Activated naive CD8-positive, alpha-beta T cell treated with anti-CD3 and anti-CD28 coated beads, Interleukin-2, amount 50 U/mL, for 24 hours (primary cell): ENCODE results near the gene XPNPEP3.
A peak's percentile ranks its signal among the peaks of the same experiment; 100 is the strongest.

ENCODE experiments used
- ATAC-seq: fragments of 150-1000 bp; cut with Tn5 transposase; one replicate; pipeline ENCODE4 v1.10.0; 2021
- DNase-seq: peaks from one replicate; pipeline ENCODE4 v3.0.0; 2021
- H3K27ac Mint-ChIP-seq: one replicate; pipeline ENCODE4 v1.8.0; 2021; ENCODE audit warnings: mild to moderate bottlenecking, mixed read lengths
- H3K27me3 Mint-ChIP-seq: one replicate; pipeline ENCODE4 v1.8.0; 2021; ENCODE audit warnings: mixed read lengths
- H3K36me3 Mint-ChIP-seq: one replicate; pipeline ENCODE4 v1.8.0; 2021; ENCODE audit warnings: low read depth, mixed read lengths
- H3K4me1 Mint-ChIP-seq: one replicate; pipeline ENCODE4 v1.8.0; 2021; ENCODE audit warnings: mixed read lengths
- H3K4me3 Mint-ChIP-seq: one replicate; pipeline ENCODE4 v1.8.0; 2021; ENCODE audit warnings: mild to moderate bottlenecking, moderate library complexity, mixed read lengths
- H3K9me3 Mint-ChIP-seq: one replicate; pipeline ENCODE4 v1.8.0; 2021; ENCODE audit warnings: mixed read lengths

The XPNPEP3 gene

GRCh38 chr22:40950962-40951794 lies 94.2 kb downstream of the XPNPEP3 start, which contains the start of gene RBX1:
Gene RBX1, plus strand, starts transcription at chr22:40951378. Its CDS starts 21 bp downstream, at chr22:40951399.
- peaks cover 2% of the 10 kb centered on the region for H3K27me3 Mint-ChIP-seq

DNA sequence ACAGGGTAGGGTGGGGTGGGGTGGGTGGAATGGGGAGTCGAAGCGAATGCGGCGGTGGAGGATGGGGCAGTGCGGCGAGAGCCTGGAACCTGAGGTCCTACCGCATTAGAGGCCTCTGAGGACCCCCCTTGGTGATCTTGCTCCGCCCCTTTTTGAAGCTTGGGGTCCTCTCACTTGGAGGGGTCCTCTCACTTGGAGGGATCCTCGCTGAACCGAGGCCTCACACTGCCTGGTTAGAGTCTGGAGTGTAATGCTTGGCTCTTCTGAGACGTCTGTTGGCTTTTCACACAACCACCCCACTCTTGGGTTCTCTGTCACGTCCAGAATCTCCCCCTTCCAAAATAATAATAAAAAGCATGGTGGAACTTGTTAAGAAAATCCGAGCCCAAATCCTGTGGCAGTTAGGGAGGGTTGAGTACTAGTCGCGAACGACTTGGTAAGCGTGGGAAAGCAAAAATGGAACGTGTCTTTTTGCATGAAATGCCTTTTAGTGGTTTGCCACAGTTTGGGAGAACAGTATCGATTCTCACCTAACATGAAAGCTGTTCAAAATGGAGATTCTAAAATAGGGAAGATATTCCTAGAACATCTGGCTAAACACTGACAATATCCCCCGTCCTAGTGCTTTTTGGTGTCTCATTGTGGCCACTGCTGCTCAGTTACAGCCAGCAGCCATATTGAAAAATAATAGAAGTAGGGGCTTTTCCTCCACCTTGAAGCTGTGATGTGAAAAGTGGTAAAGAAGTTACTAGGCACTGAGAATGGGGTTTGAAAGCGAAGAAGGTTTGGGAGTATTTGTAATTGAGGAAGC lies 95.1 kb downstream of the XPNPEP3 start:
- ATAC-seq (no peak), DNase-seq (no peak)
- peaks cover 32% of the 10 kb centered on the region for H3K36me3 Mint-ChIP-seq
- no peaks in the 10 kb centered on the region for H3K9me3 Mint-ChIP-seq
- H3K4me3 Mint-ChIP-seq: peak overlapping the region; percentile 100
- peaks cover 38% of the 10 kb centered on the region for H3K4me1 Mint-ChIP-seq
- H3K27me3 Mint-ChIP-seq: peaks cover 2% of the 10 kb centered on the region
- H3K27ac Mint-ChIP-seq: peak overlapping the region; percentile 100

More at GRCh38 chr22:40950962-40951794, 94.2 kb downstream of the XPNPEP3 start, which contains the start of gene RBX1:
- Mint-ChIP-seq H3K4me3 (peak within 1 kb of the TSS; percentile 100), H3K4me1 (peaks cover 38% of the 10 kb centered on the region), H3K9me3 (no peaks in the 10 kb centered on the region), H3K27ac (peak within 1 kb of the TSS; percentile 100), H3K36me3 (peaks cover 32% of the 10 kb centered on the region)
- peak; percentile 99 for DNase-seq
- peak; percentile 93 for ATAC-seq

DNA sequence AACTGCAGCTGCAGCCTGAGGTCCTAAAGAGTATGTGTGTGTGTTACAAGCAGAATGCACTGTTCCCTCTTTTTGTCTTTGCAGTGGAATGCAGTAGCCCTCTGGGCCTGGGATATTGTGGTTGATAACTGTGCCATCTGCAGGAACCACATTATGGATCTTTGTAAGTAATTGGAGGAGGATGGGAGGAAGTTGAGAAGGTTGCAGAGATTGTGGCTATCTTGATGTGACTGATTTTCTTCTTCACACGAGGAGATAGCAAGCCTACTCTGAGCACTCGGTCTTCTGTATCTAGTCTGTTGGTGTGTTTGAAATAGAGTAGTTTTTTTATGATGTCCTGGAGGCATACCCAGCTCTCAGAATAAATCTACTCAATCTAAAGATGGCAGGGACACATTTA lies 96.5 kb downstream of the XPNPEP3 start:
- DNase-seq: no peak
- Mint-ChIP-seq H3K9me3 (no peaks in the 10 kb centered on the region), H3K36me3 (peaks cover 36% of the 10 kb centered on the region), H3K4me3 (peak overlapping the region; percentile 100), H3K27me3 (peaks cover 2% of the 10 kb centered on the region), H3K4me1 (peaks cover 38% of the 10 kb centered on the region), H3K27ac (peak overlapping the region; percentile 100)
- no peak for ATAC-seq

DNA sequence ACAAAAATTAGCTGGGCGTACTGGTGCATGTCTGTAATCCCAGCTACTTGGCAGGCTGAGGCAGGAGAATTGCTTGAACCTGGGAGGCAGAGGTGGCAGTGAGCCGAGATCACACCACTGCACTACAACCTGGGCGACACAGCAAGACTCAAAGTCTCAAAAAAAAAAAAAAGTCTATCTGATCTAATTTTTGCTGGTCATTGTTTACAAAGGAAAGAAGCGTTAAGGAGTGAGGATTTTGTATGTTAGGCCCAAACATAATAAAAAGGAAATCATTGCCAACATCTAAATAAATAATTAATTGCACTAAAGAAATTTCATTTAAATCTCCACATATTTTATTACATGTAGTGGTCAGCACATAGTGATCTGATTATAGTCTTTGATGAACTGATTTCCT lies 97.2 kb downstream of the XPNPEP3 start:
- peaks cover 36% of the 10 kb centered on the region for H3K36me3 Mint-ChIP-seq
- no peak for DNase-seq
- H3K4me1 Mint-ChIP-seq: peaks cover 38% of the 10 kb centered on the region
- ATAC-seq: no peak
- H3K4me3 Mint-ChIP-seq: no peak overlapping the region
- peak overlapping the region; percentile 100 for H3K27ac Mint-ChIP-seq
- peaks cover 2% of the 10 kb centered on the region for H3K27me3 Mint-ChIP-seq
- no peaks in the 10 kb centered on the region for H3K9me3 Mint-ChIP-seq

DNA sequence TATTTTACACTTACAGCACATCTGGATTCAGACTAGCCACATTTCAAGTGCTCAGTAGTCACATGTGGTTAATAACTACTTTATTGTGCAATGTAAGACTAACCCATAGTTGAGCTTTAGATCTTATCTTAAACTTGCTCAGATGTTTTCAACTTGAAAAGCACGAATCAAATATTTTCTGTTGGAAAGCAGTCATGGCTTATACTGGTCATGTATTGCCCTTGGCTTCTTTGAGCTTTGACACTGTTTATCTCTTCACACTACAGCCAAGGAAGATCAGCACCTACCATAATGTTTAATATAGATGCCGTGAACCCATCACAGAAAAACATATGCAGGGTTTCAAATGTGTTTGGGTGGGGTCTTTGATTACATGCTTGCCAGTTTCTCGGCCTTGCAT lies 98.6 kb downstream of the XPNPEP3 start:
- no peaks in the 10 kb centered on the region for H3K9me3 Mint-ChIP-seq
- DNase-seq: no peak

GRCh38 chr22:40957601-40958000 lies 100.7 kb downstream of the XPNPEP3 start:
- DNase-seq (no peak), ATAC-seq (no peak)
- Mint-ChIP-seq H3K4me3 (no peak overlapping the region), H3K27ac (no peak overlapping the region), H3K27me3 (no peaks in the 10 kb centered on the region), H3K4me1 (peaks cover 25% of the 10 kb centered on the region), H3K9me3 (no peaks in the 10 kb centered on the region), H3K36me3 (peaks cover 41% of the 10 kb centered on the region)

More for the DNA sequence above, 98.6 kb downstream of the XPNPEP3 start:
- Mint-ChIP-seq H3K4me3 (no peak overlapping the region), H3K27me3 (peaks cover 2% of the 10 kb centered on the region), H3K27ac (no peak overlapping the region), H3K36me3 (peaks cover 40% of the 10 kb centered on the region), H3K4me1 (peaks cover 38% of the 10 kb centered on the region)
- ATAC-seq: no peak

- DNase-seq (no peak), ATAC-seq (no peak)
- no peaks in the 10 kb centered on the region for H3K9me3 Mint-ChIP-seq
- no peaks in the 10 kb centered on the region for H3K27me3 Mint-ChIP-seq
- H3K27ac Mint-ChIP-seq: no peak overlapping the region
- no peak overlapping the region for H3K4me3 Mint-ChIP-seq
- H3K4me1 Mint-ChIP-seq: peaks cover 18% of the 10 kb centered on the region
- peaks cover 40% of the 10 kb centered on the region for H3K36me3 Mint-ChIP-seq
Measured at GRCh38 chr22:40958299-40958698, 101.4 kb downstream of the XPNPEP3 start.

DNA sequence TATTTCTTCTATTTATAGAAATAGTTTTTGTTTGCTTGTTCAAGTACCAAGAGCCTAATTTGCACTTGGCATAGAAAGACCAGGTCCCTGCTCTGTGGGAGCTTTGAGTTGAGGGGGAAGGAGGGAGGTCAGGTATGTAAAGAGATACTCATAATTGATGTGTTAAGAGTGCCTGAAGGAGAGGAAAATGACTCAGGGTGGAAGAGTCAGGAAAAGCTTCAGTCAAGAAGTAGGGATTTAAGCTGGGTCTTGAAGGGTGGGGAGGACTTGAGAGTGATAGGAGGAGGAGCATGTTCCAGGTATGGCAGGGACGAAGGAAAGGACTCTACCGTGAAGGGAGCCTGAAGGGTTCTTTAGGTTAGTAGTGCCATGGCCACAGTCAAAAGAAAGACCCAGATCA lies 103.2 kb downstream of the XPNPEP3 start:
- H3K27me3 Mint-ChIP-seq: no peaks in the 10 kb centered on the region
- H3K4me1 Mint-ChIP-seq: peaks cover 4% of the 10 kb centered on the region
- DNase-seq: no peak
- H3K4me3 Mint-ChIP-seq: no peak overlapping the region
- no peaks in the 10 kb centered on the region for H3K9me3 Mint-ChIP-seq
- peaks cover 35% of the 10 kb centered on the region for H3K36me3 Mint-ChIP-seq
- no peak for ATAC-seq
- peak overlapping the region; percentile 81 for H3K27ac Mint-ChIP-seq

- ATAC-seq (no peak), DNase-seq (no peak)
- H3K27ac Mint-ChIP-seq: no peak overlapping the region
- no peaks in the 10 kb centered on the region for H3K9me3 Mint-ChIP-seq
- peaks cover 43% of the 10 kb centered on the region for H3K36me3 Mint-ChIP-seq
- no peak overlapping the region for H3K4me3 Mint-ChIP-seq
- H3K27me3 Mint-ChIP-seq: no peaks in the 10 kb centered on the region
- peaks cover 7% of the 10 kb centered on the region for H3K4me1 Mint-ChIP-seq
Measured at GRCh38 chr22:40965936-40966725, 109.2 kb downstream of the XPNPEP3 start.

DNA sequence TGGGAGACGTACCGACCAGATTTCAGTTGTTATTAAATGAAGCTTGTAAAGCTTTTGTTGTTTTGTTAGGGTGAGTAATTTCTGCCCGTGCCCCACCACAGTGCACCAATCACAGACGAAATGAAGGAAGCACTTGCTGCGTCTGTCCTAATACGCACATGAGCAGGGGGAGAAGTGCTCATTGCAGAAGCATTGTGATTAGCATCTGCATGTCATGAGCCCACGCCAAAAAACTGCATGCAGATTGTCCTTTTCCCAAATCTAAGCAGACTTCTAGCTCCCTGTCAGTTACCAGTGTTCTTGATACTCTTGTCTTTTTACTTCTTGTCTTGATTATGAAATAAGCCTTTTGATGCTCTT lies 109.8 kb downstream of the XPNPEP3 start:
- H3K27me3 Mint-ChIP-seq: no peaks in the 10 kb centered on the region
- no peaks in the 10 kb centered on the region for H3K9me3 Mint-ChIP-seq
- DNase-seq: no peak
- no peak overlapping the region for H3K4me3 Mint-ChIP-seq
- no peak for ATAC-seq
- peaks cover 7% of the 10 kb centered on the region for H3K4me1 Mint-ChIP-seq
- peak overlapping the region; percentile 12 for H3K27ac Mint-ChIP-seq
- peaks cover 43% of the 10 kb centered on the region for H3K36me3 Mint-ChIP-seq

GRCh38 chr22:40967111-40967760 lies 110.3 kb downstream of the XPNPEP3 start:
- Mint-ChIP-seq H3K4me1 (peaks cover 7% of the 10 kb centered on the region), H3K4me3 (no peak overlapping the region), H3K36me3 (peaks cover 42% of the 10 kb centered on the region), H3K27ac (peak overlapping the region; percentile 12), H3K9me3 (no peaks in the 10 kb centered on the region), H3K27me3 (no peaks in the 10 kb centered on the region)
- no peak for DNase-seq
- no peak for ATAC-seq

- ATAC-seq: no peak
- no peaks in the 10 kb centered on the region for H3K27me3 Mint-ChIP-seq
- H3K36me3 Mint-ChIP-seq: peaks cover 22% of the 10 kb centered on the region
- no peak overlapping the region for H3K27ac Mint-ChIP-seq
- peaks cover 3% of the 10 kb centered on the region for H3K4me1 Mint-ChIP-seq
- H3K4me3 Mint-ChIP-seq: no peak overlapping the region
- H3K9me3 Mint-ChIP-seq: no peaks in the 10 kb centered on the region
- DNase-seq: no peak
Measured at GRCh38 chr22:40972587-40972986, 115.6 kb downstream of the XPNPEP3 start.

GRCh38 chr22:40973144-40973543 lies 116.2 kb downstream of the XPNPEP3 start:
- no peak for ATAC-seq
- no peak for DNase-seq
- Mint-ChIP-seq H3K4me1 (peaks cover 3% of the 10 kb centered on the region), H3K4me3 (no peak overlapping the region), H3K36me3 (peaks cover 19% of the 10 kb centered on the region), H3K27me3 (no peaks in the 10 kb centered on the region), H3K27ac (no peak overlapping the region), H3K9me3 (no peaks in the 10 kb centered on the region)

GRCh38 chr22:40975366-40975765 lies 118.4 kb downstream of the XPNPEP3 start:
- DNase-seq (no peak), ATAC-seq (no peak)
- Mint-ChIP-seq H3K4me3 (no peak overlapping the region), H3K27me3 (no peaks in the 10 kb centered on the region), H3K4me1 (peaks cover 2% of the 10 kb centered on the region), H3K27ac (no peak overlapping the region), H3K36me3 (peaks cover 13% of the 10 kb centered on the region), H3K9me3 (no peaks in the 10 kb centered on the region)
